OCI-LY1 (cell line): ENCODE data around the gene PYGB.

Experiments
- H2AFZ ChIP-seq: fragments of 200-600 bp; sonication (generic), shearing (Covaris generic); 2 replicates; pipeline ENCODE4 v1.6.0; 2014; ENCODE audit warnings: antibody characterized with exemption, mild to moderate bottlenecking, low read length
- H3F3A ChIP-seq: fragments of 200-600 bp; sonication (generic), shearing (Covaris generic); 2 replicates; pipeline ENCODE4 v1.6.0; 2014; ENCODE audit warnings: mild to moderate bottlenecking, antibody characterized with exemption, low read length, moderate library complexity; ENCODE audit not compliant: insufficient read depth
- H3K27ac ChIP-seq: fragments of 200-600 bp; sonication (generic); 2 replicates; pipeline ENCODE4 v1.5.1; 2014; ENCODE audit warnings: low read length, mixed run types, mild to moderate bottlenecking, low read depth; ENCODE audit not compliant: poor library complexity, severe bottlenecking
- H3K27me3 ChIP-seq: fragments of 200-600 bp; sonication (generic); 2 replicates; pipeline ENCODE4 v1.6.0; 2014; ENCODE audit warnings: antibody characterized with exemption, mild to moderate bottlenecking, low read length, moderate library complexity; ENCODE audit not compliant: insufficient read depth
- H3K36me3 ChIP-seq: fragments of 200-600 bp; sonication (generic); 2 replicates; pipeline ENCODE4 v1.6.1; 2014; ENCODE audit warnings: mild to moderate bottlenecking, antibody characterized with exemption, low read length, moderate library complexity, mixed read lengths; ENCODE audit not compliant: insufficient read depth
- H3K4me1 ChIP-seq: fragments of 200-600 bp; sonication (generic); 2 replicates; pipeline ENCODE4 v1.5.1; 2014; ENCODE audit warnings: mild to moderate bottlenecking, low read length, moderate library complexity; ENCODE audit not compliant: insufficient read depth, severe bottlenecking
- H3K4me2 ChIP-seq: fragments of 200-600 bp; sonication (generic), shearing (Covaris generic); 2 replicates; pipeline ENCODE4 v1.6.1; 2014; ENCODE audit warnings: low read length
- H3K4me3 ChIP-seq: fragments of 200-600 bp; sonication (generic); 2 replicates; pipeline ENCODE4 v1.5.1; 2014; ENCODE audit warnings: low read length, low read depth, mild to moderate bottlenecking, mixed read lengths; ENCODE audit not compliant: poor library complexity, severe bottlenecking
- H3K79me2 ChIP-seq: fragments of 200-600 bp; shearing (Covaris generic); 2 replicates; pipeline ENCODE4 v1.6.1; 2016; ENCODE audit warnings: mixed run types, low read length, mixed read lengths; ENCODE audit not compliant: insufficient read depth
- H3K9ac ChIP-seq: fragments of 200-600 bp; sonication (generic), shearing (Covaris generic); 2 replicates; pipeline ENCODE4 v1.6.1; 2014; ENCODE audit warnings: mild to moderate bottlenecking, low read length, mixed read lengths
- H3K9me2 ChIP-seq: fragments of 200-600 bp; sonication (generic), shearing (Covaris generic); 2 replicates; pipeline ENCODE4 v1.6.1; 2014; ENCODE audit warnings: low read depth, mild to moderate bottlenecking, low read length, mixed read lengths
- H3K9me3 ChIP-seq: fragments of 200-600 bp; shearing (Covaris generic); 2 replicates; pipeline ENCODE4 v1.6.1; 2014; ENCODE audit warnings: low read length, mixed read lengths
- H4K20me1 ChIP-seq: fragments of 200-600 bp; sonication (generic), shearing (Covaris generic); 2 replicates; pipeline ENCODE4 v1.6.0; 2016; ENCODE audit warnings: mild to moderate bottlenecking, low read length; ENCODE audit not compliant: insufficient read depth
- EZH2 ChIP-seq: fragments of 200-600 bp; sonication (generic), shearing (Covaris generic); IDR thresholded peaks from 2 replicates; pipeline ENCODE4 v1.8.0; 2017; ENCODE audit warnings: borderline replicate concordance, mixed run types, mild to moderate bottlenecking, antibody characterized with exemption, low read length, moderate library complexity, mixed read lengths
- TF ChIP-seq, protein P1 (sequence below): fragments of 200-600 bp; sonication (generic), shearing (Covaris generic); IDR thresholded peaks from 2 replicates; pipeline ENCODE4 v1.5.1; 2017; ENCODE audit warnings: mild to moderate bottlenecking, antibody characterized with exemption, low read length, moderate library complexity, mixed read lengths

PYGB gene

DNA sequence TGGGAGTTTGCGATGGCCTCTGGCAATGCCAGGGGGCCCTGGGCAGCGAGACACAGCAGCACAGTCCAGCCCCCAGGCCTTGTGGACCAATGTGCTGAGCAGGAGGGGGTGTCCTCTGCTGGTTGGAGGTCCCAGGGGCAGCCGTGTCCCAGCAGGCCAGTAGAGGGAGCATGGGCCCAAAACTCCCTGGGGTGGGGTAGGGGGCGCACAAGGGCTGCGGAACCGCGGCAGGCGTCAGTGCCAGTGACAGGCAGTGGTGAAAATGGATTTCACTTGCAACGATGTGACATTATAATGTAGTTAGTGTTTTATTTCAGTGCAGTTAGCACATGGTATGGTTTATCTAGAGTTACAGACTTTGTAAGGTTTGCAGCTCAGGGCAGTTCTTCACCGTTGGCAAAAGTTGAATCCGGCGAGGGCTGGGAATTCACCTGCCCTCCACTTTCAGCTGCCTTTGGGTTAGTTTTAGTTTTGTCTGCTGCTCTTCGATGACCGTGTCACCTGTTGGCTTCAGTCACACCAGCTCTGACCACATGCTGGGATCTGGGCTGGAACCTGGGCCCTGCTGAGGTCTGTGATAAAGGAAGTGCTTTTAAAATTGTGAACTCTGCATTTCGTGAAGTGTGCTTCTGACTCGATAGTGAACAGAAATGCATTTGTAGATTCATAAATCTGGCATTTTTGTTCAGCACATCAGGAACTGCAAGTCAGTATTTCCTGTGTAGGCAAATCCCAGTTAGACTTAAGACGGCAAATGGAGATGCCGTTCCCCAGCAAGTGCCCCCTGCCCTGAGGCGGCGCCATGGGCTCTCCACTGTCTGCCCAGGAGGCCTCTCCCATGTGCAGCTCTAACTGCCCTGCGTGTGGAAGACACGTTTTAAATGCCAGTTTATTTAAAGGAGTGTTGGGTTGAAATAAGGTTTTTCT is 46.8 kb downstream of the PYGB start:
- peak overlapping the region; percentile 46 for H3K27ac ChIP-seq
- no peaks in the 10 kb centered on the region for H3K9me2 ChIP-seq
- no peaks in the 10 kb centered on the region for H3F3A ChIP-seq
- no peaks in the 10 kb centered on the region for H3K27me3 ChIP-seq
- H3K36me3 ChIP-seq, result peaks cover 37% of the 10 kb centered on the region; the same call in 1 of the 2 replicates
- H4K20me1 ChIP-seq, result no peaks in the 10 kb centered on the region
- no peak overlapping the region for H2AFZ ChIP-seq
- H3K9ac ChIP-seq, result no peak overlapping the region
- TF ChIP-seq, protein P1, sequence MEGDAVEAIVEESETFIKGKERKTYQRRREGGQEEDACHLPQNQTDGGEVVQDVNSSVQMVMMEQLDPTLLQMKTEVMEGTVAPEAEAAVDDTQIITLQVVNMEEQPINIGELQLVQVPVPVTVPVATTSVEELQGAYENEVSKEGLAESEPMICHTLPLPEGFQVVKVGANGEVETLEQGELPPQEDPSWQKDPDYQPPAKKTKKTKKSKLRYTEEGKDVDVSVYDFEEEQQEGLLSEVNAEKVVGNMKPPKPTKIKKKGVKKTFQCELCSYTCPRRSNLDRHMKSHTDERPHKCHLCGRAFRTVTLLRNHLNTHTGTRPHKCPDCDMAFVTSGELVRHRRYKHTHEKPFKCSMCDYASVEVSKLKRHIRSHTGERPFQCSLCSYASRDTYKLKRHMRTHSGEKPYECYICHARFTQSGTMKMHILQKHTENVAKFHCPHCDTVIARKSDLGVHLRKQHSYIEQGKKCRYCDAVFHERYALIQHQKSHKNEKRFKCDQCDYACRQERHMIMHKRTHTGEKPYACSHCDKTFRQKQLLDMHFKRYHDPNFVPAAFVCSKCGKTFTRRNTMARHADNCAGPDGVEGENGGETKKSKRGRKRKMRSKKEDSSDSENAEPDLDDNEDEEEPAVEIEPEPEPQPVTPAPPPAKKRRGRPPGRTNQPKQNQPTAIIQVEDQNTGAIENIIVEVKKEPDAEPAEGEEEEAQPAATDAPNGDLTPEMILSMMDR, result peak; percentile 100
- no peak for TF ChIP-seq EZH2
- peaks cover 10% of the 10 kb centered on the region for H3K4me1 ChIP-seq
- no peak overlapping the region for H3K4me3 ChIP-seq
- H3K9me3 ChIP-seq, result no peaks in the 10 kb centered on the region
- H3K4me2 ChIP-seq, result peak overlapping the region; percentile 13; the same call in 1 of the 2 replicates
- no peaks in the 10 kb centered on the region for H3K79me2 ChIP-seq

DNA sequence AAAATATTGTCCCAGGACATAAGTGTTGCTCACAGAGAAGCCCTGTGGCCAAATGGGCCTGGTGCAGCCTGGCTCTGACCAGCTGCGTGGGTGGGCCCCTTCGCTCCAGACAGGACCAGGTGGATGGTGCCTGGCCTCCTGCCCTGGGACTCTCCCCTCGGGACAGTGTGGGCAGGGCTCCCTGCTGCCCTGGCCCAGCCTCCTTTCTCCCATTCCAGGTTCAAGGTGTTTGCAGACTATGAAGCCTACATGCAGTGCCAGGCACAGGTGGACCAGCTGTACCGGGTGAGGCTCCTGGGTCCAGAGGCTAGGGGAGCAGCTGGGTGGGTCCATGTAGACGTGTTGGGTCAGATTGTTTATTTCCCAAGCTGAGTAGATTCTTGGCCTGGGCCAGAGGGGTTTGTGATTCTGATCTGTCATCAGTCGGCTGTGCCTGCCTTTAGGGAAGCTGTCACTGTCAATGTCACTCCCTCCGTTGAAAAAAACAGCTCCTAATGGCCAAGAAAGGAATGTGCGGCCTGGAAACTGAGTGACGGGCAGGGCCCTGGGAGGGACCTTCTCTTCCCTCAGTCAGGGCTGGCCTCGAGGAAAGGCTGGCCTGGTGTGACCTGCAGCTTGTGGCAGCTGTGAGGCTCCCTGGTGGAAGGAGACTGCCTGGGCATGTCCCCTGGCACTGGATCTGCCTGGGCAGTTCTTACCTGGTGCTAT is 47.7 kb downstream of the PYGB start:
- no peak for TF ChIP-seq EZH2
- TF ChIP-seq, protein P1, result no peak
- Histone ChIP-seq H3K4me1 (peaks cover 10% of the 10 kb centered on the region), H3K36me3 (peaks cover 31% of the 10 kb centered on the region; the same call in 1 of the 2 replicates), H3K27me3 (no peaks in the 10 kb centered on the region), H3K79me2 (no peaks in the 10 kb centered on the region), H3K9ac (no peak overlapping the region), H3F3A (no peaks in the 10 kb centered on the region), H3K4me2 (no peak overlapping the region), H3K9me2 (no peaks in the 10 kb centered on the region), H3K9me3 (no peaks in the 10 kb centered on the region), H3K27ac (peak overlapping the region; percentile 46), H2AFZ (no peak overlapping the region), H3K4me3 (no peak overlapping the region), H4K20me1 (no peaks in the 10 kb centered on the region)

DNA sequence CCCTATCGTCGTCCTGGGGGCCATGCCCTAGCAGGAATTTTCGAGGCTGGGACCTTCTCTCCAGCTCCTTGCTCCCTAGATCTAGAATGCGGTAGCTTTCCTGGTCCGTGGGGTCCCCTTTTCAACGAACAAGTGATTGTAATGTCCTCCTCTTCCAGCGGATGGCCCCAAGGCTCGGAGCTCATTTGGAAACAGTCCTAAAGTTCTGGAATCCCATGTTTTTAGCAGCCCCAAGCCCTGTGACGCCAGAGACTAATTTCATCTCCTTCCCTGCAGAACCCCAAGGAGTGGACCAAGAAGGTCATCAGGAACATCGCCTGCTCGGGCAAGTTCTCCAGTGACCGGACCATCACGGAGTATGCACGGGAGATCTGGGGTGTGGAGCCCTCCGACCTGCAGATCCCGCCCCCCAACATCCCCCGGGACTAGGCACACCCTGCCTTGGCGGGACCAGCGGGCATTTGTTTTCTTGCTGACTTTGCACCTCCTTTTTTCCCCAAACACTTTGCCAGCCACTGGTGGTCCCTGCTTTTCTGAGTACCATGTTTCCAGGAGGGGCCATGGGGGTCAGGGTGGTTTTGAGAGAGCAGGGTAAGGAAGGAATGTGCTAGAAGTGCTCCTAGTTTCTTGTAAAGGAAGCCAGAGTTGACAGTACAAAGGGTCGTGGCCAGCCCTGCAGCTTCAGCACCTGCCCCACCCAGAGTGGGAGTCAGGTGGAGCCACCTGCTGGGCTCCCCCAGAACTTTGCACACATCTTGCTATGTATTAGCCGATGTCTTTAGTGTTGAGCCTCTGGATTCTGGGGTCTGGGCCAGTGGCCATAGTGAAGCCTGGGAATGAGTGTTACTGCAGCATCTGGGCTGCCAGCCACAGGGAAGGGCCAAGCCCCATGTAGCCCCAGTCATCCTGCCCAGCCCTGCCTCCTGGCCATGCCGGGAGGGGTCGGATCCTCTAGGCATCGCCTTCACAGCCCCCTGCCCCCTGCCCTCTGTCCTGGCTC is 48.5 kb downstream of the PYGB start:
- Histone ChIP-seq H2AFZ (no peak overlapping the region), H3K27ac (no peak overlapping the region), H3K36me3 (peaks cover 26% of the 10 kb centered on the region; the same call in 1 of the 2 replicates), H3K4me1 (peaks cover 10% of the 10 kb centered on the region), H3F3A (no peaks in the 10 kb centered on the region), H3K9me3 (no peaks in the 10 kb centered on the region), H3K9ac (no peak overlapping the region), H3K27me3 (no peaks in the 10 kb centered on the region), H3K79me2 (no peaks in the 10 kb centered on the region), H4K20me1 (no peaks in the 10 kb centered on the region), H3K4me3 (no peak overlapping the region), H3K9me2 (no peaks in the 10 kb centered on the region), H3K4me2 (no peak overlapping the region)
- no peak for TF ChIP-seq EZH2
- TF ChIP-seq, protein P1, result peak; percentile 68
